ENCODE measurements around the gene RAD51AP1. TPM values are rescaled to one million over a fixed set of nuclear protein-coding genes. Genes with fewer than 3 reads are reported as not detected.
A peak's percentile ranks its signal among the peaks of the same experiment; 100 is the strongest.

Gene RAD51AP1
- total and polyA plus RNA-seq, 2 donors (not counting 1 experiment from before 2014, with no cell fraction given), result 3.5 to 4.6 TPM

DNA sequence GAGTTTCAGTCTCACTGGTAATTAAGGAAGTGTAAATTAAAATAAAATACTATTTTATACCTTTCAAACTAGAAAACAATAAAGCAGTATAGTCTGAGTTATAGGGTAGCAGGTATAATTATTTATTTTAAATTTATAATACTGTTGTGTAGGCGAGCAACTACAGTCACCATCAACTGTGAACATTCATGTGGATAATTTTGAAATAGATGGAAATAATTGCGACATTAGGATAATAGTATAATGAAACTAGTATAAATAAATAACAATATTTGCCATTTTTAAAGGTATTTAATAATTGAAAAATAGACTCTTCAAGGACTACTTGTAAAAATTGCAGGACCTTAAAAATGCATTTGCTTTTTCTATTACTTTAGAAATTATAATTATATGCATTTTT, 19.5 kb downstream of the RAD51AP1 start:
- ATAC-seq (ENCODE audit: low read depth) (no peak), DNase-seq (no peak)
- Histone ChIP-seq H2AFZ (ENCODE audit: insufficient read depth, low read depth, low read length, poor library complexity, severe bottlenecking) (no peak overlapping the region), H3K27ac (ENCODE audit: low read length in 2 of 2) (no peak overlapping the region), H3K4me3 (ENCODE audit: control extremely low read depth in 1 of 5, extremely low read depth in 1 of 5, insufficient read depth in 1 of 5, low read depth in 2 of 5, low read length in 4 of 5) (no peak overlapping the region), H4K20me1 (ENCODE audit: control insufficient read depth, insufficient read depth, low read length, poor library complexity, severe bottlenecking) (no peaks in the 10 kb centered on the region), H3K9ac (ENCODE audit: low read length) (no peak overlapping the region), H3K4me2 (replicated peaks; ENCODE audit: low read depth, low read length, poor library complexity, severe bottlenecking) (no peak overlapping the region), H3K27me3 (replicated peaks in 1 of 4; ENCODE audit: control extremely low read depth in 1 of 4, control insufficient read depth in 3 of 4, insufficient read depth in 4 of 4, low read length in 3 of 4) (no peaks in the 10 kb centered on the region), H3K9me3 (ENCODE audit: control extremely low read depth in 1 of 3, control insufficient read depth in 2 of 3, insufficient read depth in 1 of 3, low read length in 2 of 3) (no peaks in the 10 kb centered on the region), H3K79me2 (ENCODE audit: control insufficient read depth, insufficient read depth, low read length) (no peaks in the 10 kb centered on the region), H3K4me1 (ENCODE audit: control insufficient read depth in 2 of 2, insufficient read depth in 2 of 2, low read length in 2 of 2) (peaks cover 8 to 16% of the 10 kb centered on the region in 2 donors), H3K36me3 (replicated peaks in 1 of 2; ENCODE audit: control extremely low read depth in 1 of 2, control insufficient read depth in 1 of 2, extremely low read depth in 1 of 2, insufficient read depth in 2 of 2, low read length in 1 of 2) (no peaks in the 10 kb centered on the region)
- ChIA-PET CTCF (no interaction called here), POLR2A (no interaction called here)
- no peaks in the 10 kb centered on the region for H3K9me3 Mint-ChIP-seq (ENCODE audit: insufficient read depth)
- H3K27ac Mint-ChIP-seq, result no peak overlapping the region
- intact Hi-C loops (cut with micrococcal nuclease), result no loop called here
- peaks cover 13% of the 10 kb centered on the region for H3K4me1 Mint-ChIP-seq
- H3K4me3 Mint-ChIP-seq, result no peak overlapping the region
- no peaks in the 10 kb centered on the region for H3K27me3 Mint-ChIP-seq
- no CpG with 5 or more reads among the region's 2 CpGs for WGBS (ENCODE audit: insufficient coverage)
- TF ChIP-seq, protein P1, sequence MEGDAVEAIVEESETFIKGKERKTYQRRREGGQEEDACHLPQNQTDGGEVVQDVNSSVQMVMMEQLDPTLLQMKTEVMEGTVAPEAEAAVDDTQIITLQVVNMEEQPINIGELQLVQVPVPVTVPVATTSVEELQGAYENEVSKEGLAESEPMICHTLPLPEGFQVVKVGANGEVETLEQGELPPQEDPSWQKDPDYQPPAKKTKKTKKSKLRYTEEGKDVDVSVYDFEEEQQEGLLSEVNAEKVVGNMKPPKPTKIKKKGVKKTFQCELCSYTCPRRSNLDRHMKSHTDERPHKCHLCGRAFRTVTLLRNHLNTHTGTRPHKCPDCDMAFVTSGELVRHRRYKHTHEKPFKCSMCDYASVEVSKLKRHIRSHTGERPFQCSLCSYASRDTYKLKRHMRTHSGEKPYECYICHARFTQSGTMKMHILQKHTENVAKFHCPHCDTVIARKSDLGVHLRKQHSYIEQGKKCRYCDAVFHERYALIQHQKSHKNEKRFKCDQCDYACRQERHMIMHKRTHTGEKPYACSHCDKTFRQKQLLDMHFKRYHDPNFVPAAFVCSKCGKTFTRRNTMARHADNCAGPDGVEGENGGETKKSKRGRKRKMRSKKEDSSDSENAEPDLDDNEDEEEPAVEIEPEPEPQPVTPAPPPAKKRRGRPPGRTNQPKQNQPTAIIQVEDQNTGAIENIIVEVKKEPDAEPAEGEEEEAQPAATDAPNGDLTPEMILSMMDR (IDR thresholded peaks at IDR 0.05), result no peak
- no peak for TF ChIP-seq EZH2 (IDR thresholded peaks at IDR 0.05; ENCODE audit: borderline replicate concordance, insufficient read depth, low read depth, low read length, poor library complexity, severe bottlenecking)

DNA sequence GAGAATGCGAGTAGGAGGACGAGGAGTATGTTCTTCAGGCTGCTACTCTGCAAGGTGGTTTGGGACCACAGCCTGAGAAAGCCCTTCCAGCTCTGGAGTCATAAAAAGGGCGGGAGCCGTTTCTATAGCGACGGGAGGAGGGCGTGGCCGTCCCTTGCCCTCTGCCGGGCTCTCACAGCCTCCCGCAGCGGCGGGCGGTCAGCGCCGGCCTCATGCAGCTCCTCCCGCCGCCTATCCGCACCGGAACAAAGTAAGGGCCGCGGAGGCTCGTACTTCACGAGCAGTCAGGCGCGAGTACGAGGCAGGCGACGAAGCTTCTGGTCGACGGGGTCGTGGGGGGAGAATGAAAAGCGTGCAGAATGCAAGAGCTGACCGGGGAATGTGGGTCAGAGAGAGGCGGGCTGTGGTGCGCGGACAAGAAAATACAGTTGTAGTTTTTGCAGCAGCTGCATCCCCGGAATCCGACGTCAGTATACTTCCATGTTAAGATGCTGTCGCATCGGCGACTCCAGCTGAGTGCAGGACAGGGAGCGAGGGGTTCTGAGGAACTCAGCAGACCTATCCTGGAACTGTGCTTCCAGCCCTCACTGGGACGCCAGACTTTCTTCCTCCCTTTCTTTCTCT, 23.5 kb downstream of the RAD51AP1 start, which contains the start of gene DYRK4:
DYRK4 (plus strand) TSS at position 175 of the 624 bp plus-strand sequence; CDS start at position 213, 38 bp downstream.
- Histone ChIP-seq H2AFZ (ENCODE audit: insufficient read depth, low read depth, low read length, poor library complexity, severe bottlenecking) (peak within 1 kb of the TSS; percentile 74), H3K4me1 (ENCODE audit: control insufficient read depth in 2 of 2, insufficient read depth in 2 of 2, low read length in 2 of 2) (peaks cover 44 to 52% of the 10 kb centered on the region in 2 donors), H3K27me3 (replicated peaks in 1 of 4; ENCODE audit: control extremely low read depth in 1 of 4, control insufficient read depth in 3 of 4, insufficient read depth in 4 of 4, low read length in 3 of 4) (no peaks in the 10 kb centered on the region), H4K20me1 (ENCODE audit: control insufficient read depth, insufficient read depth, low read length, poor library complexity, severe bottlenecking) (no peaks in the 10 kb centered on the region), H3K79me2 (ENCODE audit: control insufficient read depth, insufficient read depth, low read length) (no peaks in the 10 kb centered on the region), H3K9me3 (ENCODE audit: control extremely low read depth in 1 of 3, control insufficient read depth in 2 of 3, insufficient read depth in 1 of 3, low read length in 2 of 3) (no peaks in the 10 kb centered on the region), H3K9ac (ENCODE audit: low read length) (peak within 1 kb of the TSS; percentile 39), H3K4me2 (replicated peaks; ENCODE audit: low read depth, low read length, poor library complexity, severe bottlenecking) (peak within 1 kb of the TSS; percentile 73), H3K27ac (ENCODE audit: low read length in 2 of 2) (no peak within 1 kb of the TSS), H3K4me3 (ENCODE audit: control extremely low read depth in 1 of 5, extremely low read depth in 1 of 5, insufficient read depth in 1 of 5, low read depth in 2 of 5, low read length in 4 of 5) (peak within 1 kb of the TSS in 3 of 5 experiments; percentile 23 to 40 (median 35)), H3K36me3 (replicated peaks in 1 of 2; ENCODE audit: control extremely low read depth in 1 of 2, control insufficient read depth in 1 of 2, extremely low read depth in 1 of 2, insufficient read depth in 2 of 2, low read length in 1 of 2) (no peaks in the 10 kb centered on the region)
- intact Hi-C loops (cut with micrococcal nuclease), result loop anchor here (10.0 kb wide), 1 partner anchor 263 kb away; no protein-coding TSS in a partner anchor
- 33% methylated on average over 44 of the region's 44 CpGs for WGBS (ENCODE audit: insufficient coverage)
- CTCF ChIA-PET, result no interaction called here
- TF ChIP-seq, protein P1 (IDR thresholded peaks at IDR 0.05), result no peak
- no peak for TF ChIP-seq EZH2 (IDR thresholded peaks at IDR 0.05; ENCODE audit: borderline replicate concordance, insufficient read depth, low read depth, low read length, poor library complexity, severe bottlenecking)
- ATAC-seq (ENCODE audit: low read depth) (no peak), DNase-seq (peak; percentile 33)
- Mint-ChIP-seq H3K4me3 (peak within 1 kb of the TSS; percentile 64), H3K9me3 (ENCODE audit: insufficient read depth) (no peaks in the 10 kb centered on the region), H3K4me1 (peaks cover 44% of the 10 kb centered on the region), H3K27ac (peak within 1 kb of the TSS; percentile 27), H3K27me3 (no peaks in the 10 kb centered on the region)
- POLR2A ChIA-PET, result no interaction called here
